ENCODE measurements around the gene ATP6V0A1.

Gene ATP6V0A1

GRCh38 chr17:42467889-42468288 is 9.2 kb downstream of the ATP6V0A1 start:
- H3K4me3 ChIP-seq (replicated peaks in 1 of 2; ENCODE audit: low read depth in 2 of 2, low read length in 2 of 2): no peak overlapping the region
- no peak for DNase-seq (ENCODE audit: low read depth in 2 of 2)
- no peak for TF ChIP-seq CTCF (IDR thresholded peaks at IDR 0.05; ENCODE audit: low read depth, low read length)

GRCh38 chr17:42472709-42473521 is 14.2 kb downstream of the ATP6V0A1 start:
- DNase-seq (ENCODE audit: low read depth in 2 of 2): peak; percentile 43 to 94
- no peak for TF ChIP-seq CTCF (IDR thresholded peaks at IDR 0.05; ENCODE audit: low read depth, low read length)
- H3K4me3 ChIP-seq (replicated peaks in 1 of 2; ENCODE audit: low read depth in 2 of 2, low read length in 2 of 2): no peak overlapping the region

- TF ChIP-seq CTCF (IDR thresholded peaks at IDR 0.05; ENCODE audit: low read depth, low read length): no peak
- no peak for DNase-seq (ENCODE audit: low read depth in 2 of 2)
- no peak overlapping the region for H3K4me3 ChIP-seq (replicated peaks in 1 of 2; ENCODE audit: low read depth in 2 of 2, low read length in 2 of 2)
These were observed 15.6 kb downstream of the ATP6V0A1 start for GRCh38 chr17:42474276-42474675.

- no peak for TF ChIP-seq CTCF (IDR thresholded peaks at IDR 0.05; ENCODE audit: low read depth, low read length)
- H3K4me3 ChIP-seq (replicated peaks in 1 of 2; ENCODE audit: low read depth in 2 of 2, low read length in 2 of 2): no peak overlapping the region
- DNase-seq (ENCODE audit: low read depth in 2 of 2): no peak
These were observed 16.4 kb downstream of the ATP6V0A1 start for GRCh38 chr17:42475121-42475520.

GRCh38 chr17:42475835-42476234 is 17.2 kb downstream of the ATP6V0A1 start:
- DNase-seq (ENCODE audit: low read depth in 2 of 2): no peak
- no peak for TF ChIP-seq CTCF (IDR thresholded peaks at IDR 0.05; ENCODE audit: low read depth, low read length)

GRCh38 chr17:42476411-42476810 is 17.7 kb downstream of the ATP6V0A1 start:
- DNase-seq (ENCODE audit: low read depth in 2 of 2): no peak
- TF ChIP-seq CTCF (IDR thresholded peaks at IDR 0.05; ENCODE audit: low read depth, low read length): no peak
- H3K4me3 ChIP-seq (replicated peaks in 1 of 2; ENCODE audit: low read depth in 2 of 2, low read length in 2 of 2): no peak overlapping the region

More at GRCh38 chr17:42475835-42476234, 17.2 kb downstream of the ATP6V0A1 start:
- no peak overlapping the region for H3K4me3 ChIP-seq (replicated peaks in 1 of 2; ENCODE audit: low read depth in 2 of 2, low read length in 2 of 2)

Data from cardiac fibroblast (primary cell).